Keratinocyte (primary cell): ENCODE data around the gene IDH3A. TPM values are rescaled to one million over a fixed set of nuclear protein-coding genes. Genes with fewer than 3 reads are reported as not detected.
A peak's percentile ranks its signal among the peaks of the same experiment; 100 is the strongest.

Source experiments
- DNase-seq: peaks from one replicate; pipeline ENCODE4 v3.0.0-alpha.2; 2011; ENCODE audit warnings: low read depth, missing footprints, low spot score
- FAIRE-seq: peaks from 2 replicates; lab custom pipeline; 2011; peaks lifted over from hg19 to GRCh38; lab: Jason Lieb, UNC
- H2AFZ ChIP-seq: 2 replicates; pipeline ENCODE4 v1.6.0; 2012; ENCODE audit warnings: low read length, control low read depth, inconsistent platforms; ENCODE audit not compliant: control insufficient read depth
- H3K27ac ChIP-seq: 2 replicates; pipeline ENCODE4 v1.5.1; 2011; ENCODE audit warnings: low read length; ENCODE audit not compliant: control insufficient read depth, insufficient read depth
- H3K27me3 ChIP-seq: 3 replicates; pipeline ENCODE4 v1.6.0; 2011; ENCODE audit warnings: low read length; ENCODE audit not compliant: control insufficient read depth, insufficient read depth; ENCODE audit errors: extremely low read depth
- H3K36me3 ChIP-seq, 2 experiments: 2 replicates in 1 of 2; 3 replicates in 1 of 2; pipeline ENCODE4 v1.5.1; 2011; ENCODE audit warnings: low read length in 2 of 2, mild to moderate bottlenecking in 1 of 2; ENCODE audit not compliant: control insufficient read depth in 2 of 2, insufficient read depth in 2 of 2; ENCODE audit errors: extremely low read depth in 1 of 2
- H3K4me1 ChIP-seq: 3 replicates; pipeline ENCODE4 v1.5.1; 2011; ENCODE audit warnings: low read length; ENCODE audit not compliant: control insufficient read depth, insufficient read depth; ENCODE audit errors: extremely low read depth
- H3K4me2 ChIP-seq: 3 replicates; pipeline ENCODE4 v1.6.0; 2011; ENCODE audit warnings: low read depth, low read length; ENCODE audit not compliant: control insufficient read depth, insufficient read depth; ENCODE audit errors: extremely low read depth
- H3K4me3 ChIP-seq, 3 experiments: fragments of 200-600 bp in 1 of 3; sonication (generic) in 1 of 3; 2 replicates in 2 of 3; 3 replicates in 1 of 3; pipeline ENCODE4 v1.5.1; 2011 to 2016; ENCODE audit warnings: low read length in 3 of 3, mild to moderate bottlenecking in 3 of 3, control low read depth in 2 of 3, inconsistent platforms in 1 of 3, low read depth in 1 of 3, mixed read lengths in 1 of 3, mixed run types in 1 of 3, moderate library complexity in 1 of 3; ENCODE audit not compliant: control insufficient read depth in 2 of 3, insufficient read depth in 2 of 3; ENCODE audit errors: extremely low read depth in 1 of 3
- H3K79me2 ChIP-seq: 2 replicates; pipeline ENCODE4 v1.6.0; 2012; ENCODE audit warnings: low read length; ENCODE audit not compliant: control insufficient read depth, insufficient read depth
- H3K9ac ChIP-seq: 3 replicates; pipeline ENCODE4 v1.6.0; 2011; ENCODE audit warnings: low read length; ENCODE audit not compliant: control insufficient read depth, insufficient read depth; ENCODE audit errors: extremely low read depth
- H3K9me1 ChIP-seq: 3 replicates; pipeline ENCODE4 v1.6.0; 2011; ENCODE audit warnings: low read length; ENCODE audit not compliant: control insufficient read depth, insufficient read depth; ENCODE audit errors: extremely low read depth
- H3K9me3 ChIP-seq: 2 replicates; pipeline ENCODE4 v1.5.1; 2012; ENCODE audit warnings: low read depth, low read length; ENCODE audit not compliant: control insufficient read depth
- H4K20me1 ChIP-seq: 3 replicates; pipeline ENCODE4 v1.6.0; 2011; ENCODE audit warnings: low read length; ENCODE audit not compliant: control insufficient read depth, insufficient read depth; ENCODE audit errors: extremely low read depth
- EZH2 ChIP-seq: IDR thresholded peaks from one replicate; pipeline ENCODE4 v1.6.1; 2012; ENCODE audit warnings: inconsistent platforms, mild to moderate bottlenecking, low read length, moderate library complexity
- dilution Hi-C: fragments of 300-500 bp; cut with MboI; formaldehyde crosslinking; loops from one replicate; pipeline ENCODE4 v1.7.0; 2020; ENCODE audit warnings: low sequenced_read_pairs; ENCODE audit not compliant: extremely low pct_ligation_motif_present
- polyA plus RNA-seq, 5 experiments: library from polyadenylated mRNA; depleted of rRNA in 3 of 5; stranded (reverse) in 3 of 5; stranded (forward) in 1 of 5; unstranded in 1 of 5; fragments of >200 nt; gene quantifications; 1 replicate in 1 of 5; 2 replicates in 3 of 5; 3 replicates in 1 of 5; pipeline versions ENCODE4 v1.2.1 to v1.2.3, GENCODE V29; 2011 to 2012; ENCODE audit warnings: missing spikeins in 2 of 5, low read depth in 1 of 5, low replicate concordance in 1 of 5
- TF ChIP-seq, protein P1 (sequence below), 3 experiments: IDR thresholded peaks in 1 of 3; conservative IDR thresholded peaks in 1 of 3; optimal IDR thresholded peaks in 1 of 3; 2 replicates in 2 of 3; 3 replicates in 1 of 3; pipeline versions ENCODE3 to v1.5.1; 2011; ENCODE audit warnings: low read length in 3 of 3, mild to moderate bottlenecking in 3 of 3, moderate library complexity in 2 of 3, control low read depth in 1 of 3, inconsistent platforms in 1 of 3; ENCODE audit not compliant: insufficient read depth in 2 of 3; ENCODE audit errors: extremely low read depth in 1 of 3

IDH3A gene
- polyA plus RNA-seq, 1 donor (not counting 4 experiments of a cell fraction or from before 2014, with no cell fraction given) = 118 TPM

GRCh38 chr15:78154955-78155354 lies 5.8 kb downstream of the IDH3A start:
- no peak overlapping the region for H3K4me3 ChIP-seq
- no peak overlapping the region for H3K27ac ChIP-seq
- H3K27me3 ChIP-seq = no peaks in the 10 kb centered on the region
- H3K9me3 ChIP-seq = no peaks in the 10 kb centered on the region
- H3K4me2 ChIP-seq = no peak overlapping the region
- no peaks in the 10 kb centered on the region for H4K20me1 ChIP-seq
- DNase-seq = no peak
- H2AFZ ChIP-seq = no peak overlapping the region
- peaks cover 27% of the 10 kb centered on the region for H3K4me1 ChIP-seq
- TF ChIP-seq EZH2 = no peak
- TF ChIP-seq, protein P1, sequence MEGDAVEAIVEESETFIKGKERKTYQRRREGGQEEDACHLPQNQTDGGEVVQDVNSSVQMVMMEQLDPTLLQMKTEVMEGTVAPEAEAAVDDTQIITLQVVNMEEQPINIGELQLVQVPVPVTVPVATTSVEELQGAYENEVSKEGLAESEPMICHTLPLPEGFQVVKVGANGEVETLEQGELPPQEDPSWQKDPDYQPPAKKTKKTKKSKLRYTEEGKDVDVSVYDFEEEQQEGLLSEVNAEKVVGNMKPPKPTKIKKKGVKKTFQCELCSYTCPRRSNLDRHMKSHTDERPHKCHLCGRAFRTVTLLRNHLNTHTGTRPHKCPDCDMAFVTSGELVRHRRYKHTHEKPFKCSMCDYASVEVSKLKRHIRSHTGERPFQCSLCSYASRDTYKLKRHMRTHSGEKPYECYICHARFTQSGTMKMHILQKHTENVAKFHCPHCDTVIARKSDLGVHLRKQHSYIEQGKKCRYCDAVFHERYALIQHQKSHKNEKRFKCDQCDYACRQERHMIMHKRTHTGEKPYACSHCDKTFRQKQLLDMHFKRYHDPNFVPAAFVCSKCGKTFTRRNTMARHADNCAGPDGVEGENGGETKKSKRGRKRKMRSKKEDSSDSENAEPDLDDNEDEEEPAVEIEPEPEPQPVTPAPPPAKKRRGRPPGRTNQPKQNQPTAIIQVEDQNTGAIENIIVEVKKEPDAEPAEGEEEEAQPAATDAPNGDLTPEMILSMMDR (optimal IDR thresholded peaks at IDR 0.05 in 1 of 3, IDR thresholded peaks at IDR 0.05 in 1 of 3, conservative IDR thresholded peaks at IDR 0.05 in 1 of 3; ENCODE audit: extremely low read depth in 1 of 3, insufficient read depth in 2 of 3, low read length in 3 of 3) = no peak
- no peaks in the 10 kb centered on the region for H3K9me1 ChIP-seq
- FAIRE-seq = no peak
- H3K9ac ChIP-seq = no peak overlapping the region
- dilution Hi-C loops = no loop called here
- peaks cover 35% of the 10 kb centered on the region for H3K79me2 ChIP-seq
- H3K36me3 ChIP-seq = peaks cover 2 to 7% of the 10 kb centered on the region in 2 experiments

DNA sequence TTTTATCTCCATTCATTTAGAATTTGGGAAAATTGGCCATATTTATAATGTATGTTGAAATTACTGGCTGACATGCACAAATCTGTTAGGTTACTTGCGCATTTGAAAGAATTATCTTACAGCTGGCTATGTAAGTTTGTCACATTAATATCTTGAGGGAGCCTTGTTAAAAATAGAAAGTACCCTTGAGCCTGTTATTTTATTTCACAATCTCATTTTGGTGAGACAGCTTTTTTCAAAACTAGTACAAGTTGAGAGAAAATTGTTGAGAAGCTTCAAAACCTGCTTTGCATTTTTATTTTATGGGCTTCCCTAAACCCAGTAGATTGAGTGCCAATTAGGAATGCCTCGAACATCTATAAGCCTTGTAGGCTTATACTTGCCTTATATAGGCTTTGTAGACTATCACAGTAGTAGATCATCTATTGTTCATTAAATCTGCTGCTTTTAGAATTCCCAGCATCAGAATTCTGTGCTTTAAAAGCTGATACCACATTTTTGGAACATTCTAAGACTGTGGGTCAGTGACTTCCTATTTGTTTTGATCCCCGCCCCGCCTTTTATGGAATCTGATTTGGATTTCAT lies 6.3 kb downstream of the IDH3A start:
- Histone ChIP-seq H3K4me1 (peaks cover 22% of the 10 kb centered on the region), H3K4me3 (no peak overlapping the region), H3K9ac (no peak overlapping the region), H3K36me3 (peaks cover 3 to 7% of the 10 kb centered on the region in 2 experiments), H3K4me2 (peak overlapping the region; percentile 68), H3K79me2 (peaks cover 30% of the 10 kb centered on the region), H4K20me1 (no peaks in the 10 kb centered on the region), H3K9me1 (no peaks in the 10 kb centered on the region), H3K9me3 (no peaks in the 10 kb centered on the region), H2AFZ (no peak overlapping the region), H3K27ac (no peak overlapping the region), H3K27me3 (no peaks in the 10 kb centered on the region)
- TF ChIP-seq, protein P1 (optimal IDR thresholded peaks at IDR 0.05 in 1 of 3, IDR thresholded peaks at IDR 0.05 in 1 of 3, conservative IDR thresholded peaks at IDR 0.05 in 1 of 3; ENCODE audit: extremely low read depth in 1 of 3, insufficient read depth in 2 of 3, low read length in 3 of 3) = no peak
- DNase-seq (no peak), FAIRE-seq (no peak)
- dilution Hi-C loops = no loop called here
